Measurements from ENCODE around the gene HOXD10.

HOXD10 gene

GRCh38 chr2:176084611-176085119 is 31.9 kb upstream of the HOXD10 start:
- no peak for TF ChIP-seq CTCF (IDR thresholded peaks at IDR 0.05; ENCODE audit: low read depth, low read length)

GRCh38 chr2:176085120-176085788 is 31.3 kb upstream of the HOXD10 start:
- H3K4me3 ChIP-seq (ENCODE audit: low read depth, low read length) = no peak overlapping the region
- TF ChIP-seq CTCF (IDR thresholded peaks at IDR 0.05; ENCODE audit: low read depth, low read length) = no peak

More at GRCh38 chr2:176084611-176085119, 31.9 kb upstream of the HOXD10 start:
- H3K4me3 ChIP-seq (ENCODE audit: low read depth, low read length) = no peak overlapping the region

- no peak overlapping the region for H3K4me3 ChIP-seq (ENCODE audit: low read depth, low read length)
- peak; percentile 48 for TF ChIP-seq CTCF (IDR thresholded peaks at IDR 0.05; ENCODE audit: low read depth, low read length)
Measured at GRCh38 chr2:176085861-176086771, 30.5 kb upstream of the HOXD10 start.

- H3K4me3 ChIP-seq (ENCODE audit: low read depth, low read length) = no peak overlapping the region
- no peak for TF ChIP-seq CTCF (IDR thresholded peaks at IDR 0.05; ENCODE audit: low read depth, low read length)
Measured at GRCh38 chr2:176087330-176088047, 29.1 kb upstream of the HOXD10 start.

GRCh38 chr2:176088048-176088936 is 28.3 kb upstream of the HOXD10 start:
- no peak overlapping the region; the same call in 1 of the 2 replicates for H3K4me3 ChIP-seq (ENCODE audit: low read depth, low read length)
- TF ChIP-seq CTCF (IDR thresholded peaks at IDR 0.05; ENCODE audit: low read depth, low read length) = peak; percentile 77

Data from WI38 (cell line).